ENCODE data around the gene LRFN2.

- no peak for TF ChIP-seq POLR2A (IDR thresholded peaks at IDR 0.05)
- TF ChIP-seq, protein P1, sequence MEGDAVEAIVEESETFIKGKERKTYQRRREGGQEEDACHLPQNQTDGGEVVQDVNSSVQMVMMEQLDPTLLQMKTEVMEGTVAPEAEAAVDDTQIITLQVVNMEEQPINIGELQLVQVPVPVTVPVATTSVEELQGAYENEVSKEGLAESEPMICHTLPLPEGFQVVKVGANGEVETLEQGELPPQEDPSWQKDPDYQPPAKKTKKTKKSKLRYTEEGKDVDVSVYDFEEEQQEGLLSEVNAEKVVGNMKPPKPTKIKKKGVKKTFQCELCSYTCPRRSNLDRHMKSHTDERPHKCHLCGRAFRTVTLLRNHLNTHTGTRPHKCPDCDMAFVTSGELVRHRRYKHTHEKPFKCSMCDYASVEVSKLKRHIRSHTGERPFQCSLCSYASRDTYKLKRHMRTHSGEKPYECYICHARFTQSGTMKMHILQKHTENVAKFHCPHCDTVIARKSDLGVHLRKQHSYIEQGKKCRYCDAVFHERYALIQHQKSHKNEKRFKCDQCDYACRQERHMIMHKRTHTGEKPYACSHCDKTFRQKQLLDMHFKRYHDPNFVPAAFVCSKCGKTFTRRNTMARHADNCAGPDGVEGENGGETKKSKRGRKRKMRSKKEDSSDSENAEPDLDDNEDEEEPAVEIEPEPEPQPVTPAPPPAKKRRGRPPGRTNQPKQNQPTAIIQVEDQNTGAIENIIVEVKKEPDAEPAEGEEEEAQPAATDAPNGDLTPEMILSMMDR (IDR thresholded peaks at IDR 0.05) = no peak
Measured at GRCh38 chr6:40610229-40610628, 23.1 kb upstream of the LRFN2 start.
